Epithelial cell of proximal tubule (primary cell): ENCODE measurements around the gene SLC24A3. TPM values are rescaled to one million over a fixed set of nuclear protein-coding genes. Genes with fewer than 3 reads are reported as not detected.

Experiments
- DNase-seq: peaks from one replicate; pipeline ENCODE4 v3.0.0-alpha.2; 2011; ENCODE audit warnings: low read depth
- H3K4me3 ChIP-seq: 2 replicates; pipeline ENCODE4 v1.5.1; 2011; ENCODE audit warnings: low read depth, mild to moderate bottlenecking, low read length
- CTCF ChIP-seq: conservative IDR thresholded peaks from 2 replicates; pipeline ENCODE4 v1.5.1; 2012; ENCODE audit warnings: low read depth, mild to moderate bottlenecking, low read length
- total RNA-seq: library from RNA; depleted of rRNA; stranded (reverse); fragments of >200 nt; gene quantifications from 2 replicates; pipeline ENCODE4 v1.2.3, GENCODE V29; 2015

Gene SLC24A3
- total RNA-seq, 1 donor from 2014 or later = not detected

- TF ChIP-seq CTCF = no peak
- DNase-seq = no peak
- H3K4me3 ChIP-seq = no peak overlapping the region
Observed at GRCh38 chr20:19275630-19276071, 63.2 kb downstream of the SLC24A3 start.

GRCh38 chr20:19277381-19277780 lies 64.9 kb downstream of the SLC24A3 start:
- no peak for DNase-seq
- no peak overlapping the region for H3K4me3 ChIP-seq
- no peak for TF ChIP-seq CTCF

GRCh38 chr20:19283490-19284025 lies 71.1 kb downstream of the SLC24A3 start:
- TF ChIP-seq CTCF = no peak
- DNase-seq = no peak
- H3K4me3 ChIP-seq = no peak overlapping the region

GRCh38 chr20:19284400-19285178 lies 72.1 kb downstream of the SLC24A3 start:
- no peak for TF ChIP-seq CTCF
- no peak overlapping the region for H3K4me3 ChIP-seq
- no peak for DNase-seq

- no peak for TF ChIP-seq CTCF
- DNase-seq = no peak
- H3K4me3 ChIP-seq = no peak overlapping the region
Observed at GRCh38 chr20:19285436-19285835, 73.0 kb downstream of the SLC24A3 start.

GRCh38 chr20:19288061-19288460 lies 75.6 kb downstream of the SLC24A3 start:
- no peak for TF ChIP-seq CTCF
- DNase-seq = no peak
- no peak overlapping the region for H3K4me3 ChIP-seq

GRCh38 chr20:19288636-19289035 lies 76.2 kb downstream of the SLC24A3 start:
- no peak for TF ChIP-seq CTCF
- H3K4me3 ChIP-seq = no peak overlapping the region
- DNase-seq = no peak
